GM18505 (cell line): Measurements from ENCODE around the gene STAG1.
"Not testable (repeated sequence)": the region's sequence is repeated elsewhere in the genome, so short reads cannot be mapped to it uniquely, and the experiment has no call there.

Experiments used
- ATAC-seq: cut with Tn5 transposase; IDR thresholded peaks from one replicate; pipeline ENCODE4 v1.9.1; 2021; ENCODE audit not compliant: unreplicated experiment
- POLR2A ChIP-seq: IDR thresholded peaks from 4 replicates; pipeline ENCODE4 v1.6.1; 2011; ENCODE audit warnings: borderline replicate concordance; ENCODE audit not compliant: insufficient read depth, insufficient read length; ENCODE audit errors: extremely low read depth

Gene STAG1

DNA sequence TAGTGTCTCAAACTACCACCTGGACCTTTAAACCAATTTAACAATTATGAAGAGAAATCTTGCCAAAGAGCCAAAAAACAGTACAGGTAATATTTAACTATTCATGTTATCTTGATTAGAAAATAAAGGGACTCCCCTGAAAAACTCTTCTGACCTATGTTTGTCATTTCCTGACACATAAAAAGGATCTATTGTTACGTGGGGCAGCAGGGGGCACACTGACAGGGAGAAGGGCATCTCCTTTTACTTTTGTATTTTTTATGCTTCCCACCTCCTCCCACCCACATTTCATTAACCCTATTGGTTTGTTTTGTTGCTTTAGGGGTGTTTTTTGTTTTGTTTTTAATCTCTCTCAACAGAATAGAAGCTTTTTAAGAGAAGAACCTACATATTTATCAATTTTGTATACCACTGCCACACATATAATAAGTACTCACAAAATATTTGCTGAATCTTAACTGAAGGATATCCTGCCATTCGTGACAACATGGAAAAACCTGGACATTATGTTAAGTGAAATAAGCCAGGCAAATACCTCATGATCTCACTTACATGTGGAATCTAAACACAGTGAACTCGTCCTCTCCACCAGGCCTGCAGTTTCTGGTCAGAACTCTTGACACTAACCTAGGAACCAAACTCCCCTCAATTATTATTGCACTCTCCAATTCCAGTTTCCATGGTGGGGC is 17.7 kb downstream of the STAG1 start:
- TF ChIP-seq POLR2A = no peak
- no peak for ATAC-seq

DNA sequence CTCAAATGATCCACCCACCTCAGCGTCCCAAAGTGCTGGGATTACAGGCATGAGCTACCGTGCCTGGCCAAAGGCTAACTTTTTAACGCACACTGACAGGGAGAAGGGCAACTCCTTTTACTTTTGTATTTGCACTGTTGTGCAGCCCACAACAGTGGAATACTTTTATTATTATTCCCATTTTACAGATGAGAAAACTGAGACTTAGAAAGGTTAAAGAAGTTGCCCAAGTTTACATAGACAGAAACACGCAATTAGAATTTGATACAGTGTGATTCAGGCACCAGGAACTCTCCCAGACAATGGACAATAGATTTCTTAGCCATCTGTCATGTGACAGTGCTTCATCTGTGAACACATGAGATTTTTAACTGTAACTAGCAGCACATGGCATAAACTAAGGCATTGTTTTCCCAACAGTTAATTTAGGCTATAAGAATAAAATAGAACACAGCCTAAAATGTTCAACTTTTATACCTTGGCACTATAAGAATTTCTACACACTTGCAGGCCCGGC is 18.8 kb downstream of the STAG1 start:
- no peak for ATAC-seq
- no peak for TF ChIP-seq POLR2A

DNA sequence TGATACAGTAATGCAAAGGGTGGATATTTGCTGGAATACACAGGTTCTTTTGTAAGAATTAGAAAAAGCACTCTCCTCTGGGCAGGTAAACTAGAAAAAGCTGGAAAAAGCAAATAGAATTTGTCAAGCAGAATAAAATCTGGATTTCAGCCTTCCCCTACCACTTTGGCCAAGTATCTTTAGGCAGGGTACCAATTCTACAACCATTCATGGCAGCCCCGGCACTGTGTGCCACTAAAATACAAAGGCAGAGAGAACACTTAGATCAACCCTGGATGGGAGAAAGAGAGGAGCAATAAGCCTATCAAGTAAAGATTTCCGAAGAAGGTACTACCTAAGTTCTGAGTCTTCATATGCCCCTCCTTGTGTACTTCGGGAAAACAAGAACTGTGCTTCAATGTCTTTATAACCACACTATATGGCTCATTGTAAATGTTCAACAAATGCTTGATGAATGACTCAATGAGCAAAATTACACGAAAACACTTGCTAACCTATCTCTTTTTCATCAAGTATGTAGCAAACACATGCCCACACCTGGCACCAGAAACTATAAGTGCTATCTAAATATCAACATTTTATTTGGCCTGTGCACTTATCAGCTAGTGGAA is 20.8 kb downstream of the STAG1 start:
- no peak for ATAC-seq
- no peak for TF ChIP-seq POLR2A

GRCh38 chr3:136730595-136731273 is 21.4 kb downstream of the STAG1 start:
- peak; percentile 68 for ATAC-seq
- TF ChIP-seq POLR2A = no peak

DNA sequence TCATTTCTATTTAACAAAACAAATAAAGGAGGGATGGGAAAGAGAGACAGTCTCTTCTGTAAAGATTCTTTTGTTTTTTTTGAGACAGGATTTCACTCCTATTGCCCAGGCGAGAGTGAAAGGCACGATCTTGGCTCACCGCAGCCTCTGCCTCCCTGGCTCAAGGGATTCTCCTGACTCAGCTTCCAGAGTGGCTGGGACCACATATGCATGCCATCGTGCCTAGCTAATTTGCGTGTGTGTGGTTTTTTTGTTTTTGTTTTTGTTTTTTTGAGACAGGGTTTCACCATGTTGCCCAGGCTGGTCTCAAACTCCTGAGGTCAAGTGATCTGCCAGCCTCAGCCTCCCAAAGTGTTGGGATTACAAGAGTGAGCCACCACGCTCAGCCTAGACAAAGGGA is 23.3 kb downstream of the STAG1 start:
- ATAC-seq = no peak

DNA sequence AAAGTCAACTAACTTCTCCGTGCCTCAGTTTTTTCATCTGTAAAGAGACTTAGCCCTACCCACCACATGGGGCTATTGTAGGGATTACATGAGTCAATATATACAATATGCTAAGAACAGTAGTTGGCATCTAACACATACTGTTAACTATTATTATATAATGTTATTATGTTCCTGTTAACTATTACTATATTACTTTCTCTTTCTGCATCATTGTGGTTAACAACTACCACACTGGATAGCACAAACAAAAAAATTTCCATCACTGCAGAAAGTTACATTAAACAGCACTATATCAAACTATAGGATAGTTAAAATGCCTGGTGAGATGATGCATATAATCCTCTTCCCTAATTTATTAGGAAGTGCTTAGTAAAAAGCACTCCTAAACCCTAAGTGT is 23.7 kb downstream of the STAG1 start:
- TF ChIP-seq POLR2A = no peak
- ATAC-seq = peak; percentile 48

More for the DNA sequence above, 23.3 kb downstream of the STAG1 start:
- no peak for TF ChIP-seq POLR2A

GRCh38 chr3:136725468-136725867 is 26.7 kb downstream of the STAG1 start:
- no peak for TF ChIP-seq POLR2A
- ATAC-seq = no peak

DNA sequence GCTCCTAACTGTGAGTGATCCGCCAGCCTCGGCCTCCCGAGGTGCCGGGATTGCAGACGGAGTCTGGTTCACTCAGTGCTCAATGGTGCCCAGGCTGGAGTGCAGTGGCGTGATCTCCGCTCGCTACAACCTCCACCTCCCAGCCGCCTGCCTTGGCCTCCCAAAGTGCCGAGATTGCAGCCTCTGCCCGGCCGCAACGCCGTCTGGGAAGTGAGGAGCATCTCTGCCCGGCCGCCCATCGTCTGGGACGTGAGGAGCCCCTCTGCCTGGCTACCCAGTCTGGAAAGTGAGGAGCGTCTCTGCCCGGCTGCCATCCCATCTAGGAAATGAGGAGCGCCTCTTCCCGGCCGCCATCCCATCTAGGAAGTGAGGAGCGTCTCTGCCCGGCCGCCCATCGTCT is 29.3 kb downstream of the STAG1 start:
- not testable (repeated sequence) for ATAC-seq

GRCh38 chr3:136722399-136722798 is 29.8 kb downstream of the STAG1 start:
- not testable (repeated sequence) for ATAC-seq

DNA sequence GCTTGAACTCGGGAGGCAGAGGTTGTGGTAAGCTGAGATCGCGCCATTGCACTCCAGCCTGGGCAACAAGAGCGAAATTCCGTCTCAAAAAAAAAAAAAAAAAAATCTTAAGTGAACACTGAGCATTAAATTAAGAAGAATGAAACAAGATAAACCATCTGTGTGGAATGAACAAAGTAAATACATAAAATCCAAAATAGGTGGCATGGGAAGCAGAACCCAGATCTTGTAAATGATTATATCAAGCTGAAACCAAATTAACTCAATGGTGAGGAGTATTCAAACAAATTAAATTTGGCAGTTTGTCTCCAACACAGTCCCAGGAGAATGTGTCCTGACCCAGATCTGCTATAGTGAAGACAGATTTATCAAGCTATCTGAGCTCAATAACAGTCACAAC is 32.1 kb downstream of the STAG1 start:
- no peak for TF ChIP-seq POLR2A
- no peak for ATAC-seq

- no peak for ATAC-seq
- no peak for TF ChIP-seq POLR2A
These were observed 35.5 kb downstream of the STAG1 start for GRCh38 chr3:136716629-136717028.

- TF ChIP-seq POLR2A = no peak
- no peak for ATAC-seq
These were observed 38.2 kb downstream of the STAG1 start for GRCh38 chr3:136714020-136714419.

DNA sequence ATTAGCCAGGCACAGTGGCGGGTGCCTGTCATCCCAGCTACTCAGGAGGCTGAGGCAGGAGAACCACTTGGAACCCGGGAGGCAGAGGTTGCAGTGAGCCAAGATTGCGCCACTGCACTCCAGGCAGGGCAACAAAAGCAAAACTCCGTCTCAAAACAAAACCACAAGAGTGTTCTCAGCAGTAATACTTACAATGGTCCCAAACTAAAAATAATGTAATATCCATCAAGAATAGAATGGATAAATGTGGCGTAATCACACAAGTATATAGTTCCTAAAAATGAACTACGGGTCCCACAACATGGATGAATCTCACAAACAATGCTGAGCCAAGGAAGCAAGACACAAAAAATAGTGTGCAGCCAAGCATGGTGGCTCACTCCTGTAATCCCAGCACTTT is 39.2 kb downstream of the STAG1 start:
- no peak for ATAC-seq
- no peak for TF ChIP-seq POLR2A

DNA sequence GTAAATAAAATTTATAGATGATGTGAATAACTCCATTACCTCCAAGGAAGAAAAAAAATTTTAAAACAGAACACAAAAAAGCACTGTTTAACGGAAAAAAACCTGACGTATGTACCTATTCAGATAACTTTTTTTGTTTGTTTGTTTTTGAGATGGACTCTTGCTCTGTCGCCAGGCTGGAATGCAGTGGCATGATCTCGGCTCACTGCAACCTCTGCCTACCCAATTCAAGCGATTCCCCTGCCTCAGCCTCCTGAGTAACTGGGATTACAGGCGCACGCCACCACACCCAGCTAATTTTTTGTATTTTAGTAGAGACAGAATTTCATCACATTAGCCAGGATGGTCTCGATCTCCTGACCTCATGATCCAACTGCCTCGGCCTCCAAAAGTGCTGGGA is 40.3 kb downstream of the STAG1 start:
- not testable (repeated sequence) for ATAC-seq

- no peak for TF ChIP-seq POLR2A
- no peak for ATAC-seq
These were observed 40.9 kb downstream of the STAG1 start for GRCh38 chr3:136711277-136711676.

GRCh38 chr3:136709775-136710174 is 42.4 kb downstream of the STAG1 start:
- not testable (repeated sequence) for ATAC-seq
